ENCODE results near the gene PRDM1. TPM values are rescaled to one million over a fixed set of nuclear protein-coding genes. Genes with fewer than 3 reads are reported as not detected.
A peak's percentile ranks its signal among the peaks of the same experiment; 100 is the strongest.

Gene PRDM1
- total RNA-seq, 6 donors from 2014 or later: 6.2 to 32.2 (median 12.9) TPM

GRCh38 chr6:106101466-106101865 is 15.3 kb downstream of the PRDM1 start:
- Histone ChIP-seq H3K27ac (peak overlapping the region in 2 of 4 donors; percentile 79 to 84), H3K4me3 (peak overlapping the region in 3 of 4 donors; percentile 36 to 48 (median 44)), H3K4me1 (peaks cover 18 to 43% (median 25%) of the 10 kb centered on the region in 4 donors), H3K36me3 (peaks cover 5 to 24% (median 17%) of the 10 kb centered on the region in 4 donors), H3K9me3 (no peaks in the 10 kb centered on the region), H3K27me3 (no peaks in the 10 kb centered on the region)
- no peak for TF ChIP-seq CTCF (IDR thresholded peaks at IDR 0.05)
- TF ChIP-seq EP300 (IDR thresholded peaks at IDR 0.05): no peak
- TF ChIP-seq POLR2AphosphoS5 (IDR thresholded peaks at IDR 0.05): no peak
- no peak for TF ChIP-seq POLR2A (IDR thresholded peaks at IDR 0.05)
- no peak for ATAC-seq (ENCODE audit: low FRiP score in 2 of 2)
- no peak for DNase-seq
- WGBS, 2 donors: 83 to 87% methylated on average over 3 of the region's 3 CpGs

- Histone ChIP-seq H3K27ac (peak overlapping the region in 3 of 4 donors; percentile 39 to 84 (median 79)), H3K9me3 (no peaks in the 10 kb centered on the region), H3K4me1 (peaks cover 13 to 38% (median 22%) of the 10 kb centered on the region in 4 donors), H3K4me3 (peak overlapping the region in 2 of 4 donors; percentile 44 to 48), H3K27me3 (no peaks in the 10 kb centered on the region), H3K36me3 (peaks cover 5 to 30% (median 21%) of the 10 kb centered on the region in 4 donors)
- no peak for DNase-seq
- 89 to 98% methylated on average over 5 of the region's 5 CpGs for WGBS, 2 donors
- no peak for TF ChIP-seq POLR2A (IDR thresholded peaks at IDR 0.05)
- TF ChIP-seq EP300 (IDR thresholded peaks at IDR 0.05): no peak
- TF ChIP-seq CTCF (IDR thresholded peaks at IDR 0.05): no peak
- no peak for TF ChIP-seq POLR2AphosphoS5 (IDR thresholded peaks at IDR 0.05)
- ATAC-seq (ENCODE audit: low FRiP score in 2 of 2): no peak
Observed at GRCh38 chr6:106102034-106102433, 15.9 kb downstream of the PRDM1 start.

GRCh38 chr6:106102967-106103727 is 17.0 kb downstream of the PRDM1 start:
- DNase-seq (no peak), ATAC-seq (ENCODE audit: low FRiP score in 2 of 2) (no peak)
- Histone ChIP-seq H3K4me1 (peaks cover 11 to 34% (median 17%) of the 10 kb centered on the region in 4 donors), H3K9me3 (no peaks in the 10 kb centered on the region), H3K36me3 (peaks cover 5 to 41% (median 23%) of the 10 kb centered on the region in 4 donors), H3K27me3 (no peaks in the 10 kb centered on the region), H3K4me3 (peak overlapping the region; percentile 15 to 45 (median 34)), H3K27ac (peak overlapping the region; percentile 38 to 84 (median 63))
- TF ChIP-seq CTCF (IDR thresholded peaks at IDR 0.05): no peak
- WGBS, 2 donors: 23% methylated on average over 11 of the region's 11 CpGs

- 27 to 40% methylated on average over 7 to 9 of the region's 9 CpGs for WGBS, 2 donors
- H3K9me3 ChIP-seq: no peaks in the 10 kb centered on the region
- H3K27me3 ChIP-seq: no peaks in the 10 kb centered on the region
- peak overlapping the region in 3 of 4 donors; percentile 24 to 45 (median 44) for H3K4me3 ChIP-seq
- H3K36me3 ChIP-seq: peaks cover 5 to 42% (median 23%) of the 10 kb centered on the region in 4 donors
- peak overlapping the region; percentile 38 to 84 (median 63) for H3K27ac ChIP-seq
- H3K4me1 ChIP-seq: peaks cover 8 to 28% (median 11%) of the 10 kb centered on the region in 4 donors
- ATAC-seq (ENCODE audit: low FRiP score in 2 of 2) (peak in 1 of 2 donors; percentile 57), DNase-seq (peak in 1 of 2 donors; percentile 67)
- TF ChIP-seq POLR2AphosphoS5 (IDR thresholded peaks at IDR 0.05) (peak in 1 of 2 donors; percentile 18), EP300 (IDR thresholded peaks at IDR 0.05) (no peak), POLR2A (IDR thresholded peaks at IDR 0.05) (peak in 1 of 4 donors; percentile 21), CTCF (IDR thresholded peaks at IDR 0.05) (no peak)
Observed at GRCh38 chr6:106103728-106104109, 17.6 kb downstream of the PRDM1 start.

All from upper lobe of left lung (tissue), 6 donors.